Activated T-helper 1 cell treated with Interleukin-2 at 50 U/mL for 16 hours (primary cell): ENCODE measurements around the gene SMYD3.

Experiments used
- DNase-seq: peaks from one replicate; pipeline ENCODE4 v3.0.0-alpha.2; 2020; ENCODE audit warnings: low read depth

SMYD3 gene

DNA sequence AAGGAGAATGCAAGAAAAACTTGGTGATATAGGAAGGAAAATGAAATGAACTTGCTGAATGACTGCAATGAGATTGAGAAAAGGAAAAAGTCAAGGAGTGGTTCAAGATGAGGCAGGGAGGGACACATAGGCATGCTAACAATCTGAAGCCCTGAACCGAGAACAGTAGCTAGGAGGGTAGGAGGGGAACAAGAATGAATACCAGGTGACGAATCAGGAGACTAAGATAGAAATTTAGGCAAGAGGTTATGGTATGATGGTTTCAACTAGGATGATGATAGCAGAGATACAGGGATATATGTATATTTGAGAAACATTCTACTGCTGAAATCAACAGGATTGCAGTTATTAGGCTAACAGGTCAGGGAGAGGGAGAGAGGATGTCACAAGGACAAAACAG lies 44.1 kb downstream of the SMYD3 start:
- no peak for DNase-seq

DNA sequence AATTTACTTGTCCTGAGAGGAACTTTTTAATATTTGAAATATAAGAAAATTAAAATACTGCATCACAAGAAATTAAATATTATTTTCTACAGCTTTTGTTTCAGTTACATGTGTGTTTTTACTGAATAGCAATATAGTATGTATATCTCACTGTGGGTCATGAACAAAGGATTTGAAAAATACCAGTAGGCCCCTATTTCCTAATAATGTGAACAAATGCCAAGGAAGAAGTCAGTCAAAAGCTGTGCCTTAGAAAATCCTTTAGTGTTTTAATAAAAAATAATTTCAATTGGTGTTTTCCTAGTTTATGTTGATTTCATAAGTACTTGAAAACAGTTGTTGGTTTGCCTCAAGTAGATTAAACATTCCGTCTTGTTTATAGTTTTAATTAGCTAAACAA lies 46.7 kb downstream of the SMYD3 start:
- no peak for DNase-seq

DNA sequence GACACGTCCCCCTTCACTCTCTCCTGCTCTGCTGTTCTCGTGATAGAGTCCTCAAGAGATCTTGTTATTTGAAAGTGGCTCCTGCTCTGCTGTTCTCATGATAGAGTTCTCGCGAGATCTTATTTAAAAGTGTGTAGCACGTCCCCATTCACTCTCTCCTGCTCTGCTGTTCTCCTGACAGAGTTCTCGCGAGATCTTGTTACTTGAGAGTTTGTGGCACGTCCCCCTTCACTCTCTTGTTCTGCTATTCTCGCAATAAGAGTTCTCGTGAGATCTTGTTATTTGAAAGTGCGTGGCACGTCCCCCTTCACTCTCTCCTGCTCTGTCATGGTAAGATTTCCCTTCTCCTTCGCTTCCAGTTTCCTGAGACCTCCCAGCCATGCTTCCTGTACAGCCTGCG lies 47.9 kb downstream of the SMYD3 start:
- DNase-seq, result no peak

DNA sequence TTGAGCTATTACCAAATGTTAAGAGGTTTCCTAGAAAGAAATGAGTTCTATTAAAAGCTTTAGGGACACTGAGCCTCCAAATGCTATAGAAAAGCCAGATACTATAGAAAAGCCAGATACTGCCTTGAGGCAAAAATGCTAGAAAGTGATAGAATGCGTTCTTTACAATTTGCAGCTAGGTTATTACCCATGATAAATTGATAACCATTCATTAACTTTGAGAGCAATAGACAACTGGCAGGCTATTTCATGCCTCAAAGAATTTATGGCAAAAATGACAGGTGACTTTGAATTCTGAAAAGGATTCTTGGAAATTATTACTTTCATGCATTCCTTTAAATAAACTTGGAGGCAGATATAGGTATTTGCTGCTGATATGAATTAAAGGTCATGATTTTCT lies 51.6 kb downstream of the SMYD3 start:
- no peak for DNase-seq

DNA sequence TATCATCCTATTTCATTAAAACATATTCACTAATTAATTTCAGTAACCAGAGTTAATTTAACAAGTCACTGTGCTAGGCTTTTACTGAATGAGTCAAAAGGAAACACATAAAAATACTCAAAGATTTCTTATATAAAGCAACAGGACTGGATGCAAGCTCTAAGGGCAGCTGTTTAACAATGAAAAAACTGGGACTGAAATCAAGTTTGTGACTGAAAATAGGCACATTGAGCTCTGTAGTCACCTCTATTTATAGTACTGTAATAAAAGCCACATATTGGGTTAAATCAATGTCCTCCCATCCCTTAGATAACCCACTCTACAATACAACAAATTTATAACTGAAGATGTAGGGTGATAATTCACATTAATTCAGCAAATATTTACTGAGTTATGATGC lies 52.4 kb downstream of the SMYD3 start:
- no peak for DNase-seq

DNA sequence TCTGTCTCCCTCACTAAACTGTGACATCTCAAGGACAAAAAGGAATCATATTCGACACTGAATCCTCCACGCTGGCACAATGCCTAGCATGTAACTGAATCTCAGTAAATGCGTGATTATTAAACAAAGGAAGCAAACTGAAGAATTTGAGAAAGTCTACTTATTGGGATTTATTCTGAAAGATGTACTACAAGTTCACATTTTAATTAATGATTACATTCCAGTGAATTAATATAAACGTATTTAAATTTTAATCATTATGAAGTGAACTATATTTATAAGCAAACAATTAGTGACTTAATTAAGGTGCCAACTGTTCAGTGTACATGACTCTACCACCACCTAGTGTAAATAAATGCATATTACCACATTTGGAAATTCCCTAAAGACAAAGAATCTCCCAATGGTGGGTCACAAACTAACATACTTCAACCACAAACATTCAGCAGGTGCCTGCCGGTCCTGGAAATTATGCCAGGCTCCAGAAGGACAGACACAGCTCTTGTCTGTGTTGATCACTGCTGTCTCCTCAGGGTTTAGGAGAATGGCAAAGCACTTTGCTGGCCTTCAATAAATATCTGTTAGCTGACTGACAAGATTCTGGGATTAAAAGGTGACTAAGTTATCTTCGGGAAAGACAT lies 56.3 kb downstream of the SMYD3 start:
- DNase-seq, result no peak

DNA sequence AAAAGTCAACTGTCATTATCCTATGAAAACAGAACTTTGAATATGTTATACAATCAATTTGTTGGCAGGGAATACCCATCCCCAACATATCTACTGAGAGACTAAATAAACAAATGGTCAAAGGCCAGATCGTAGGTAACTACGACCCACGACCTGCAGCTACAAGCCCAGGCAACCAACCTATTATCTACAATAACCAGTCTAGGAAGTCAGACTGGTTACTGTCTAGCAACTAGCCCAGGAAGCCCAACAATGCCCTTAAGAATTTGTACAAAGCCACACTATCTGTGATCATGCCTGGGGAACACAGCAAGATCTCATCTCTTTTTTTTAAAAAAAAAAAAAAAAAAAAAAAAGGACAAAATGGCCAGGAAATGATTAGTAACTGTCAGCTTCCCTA lies 58.7 kb downstream of the SMYD3 start:
- no peak for DNase-seq

DNA sequence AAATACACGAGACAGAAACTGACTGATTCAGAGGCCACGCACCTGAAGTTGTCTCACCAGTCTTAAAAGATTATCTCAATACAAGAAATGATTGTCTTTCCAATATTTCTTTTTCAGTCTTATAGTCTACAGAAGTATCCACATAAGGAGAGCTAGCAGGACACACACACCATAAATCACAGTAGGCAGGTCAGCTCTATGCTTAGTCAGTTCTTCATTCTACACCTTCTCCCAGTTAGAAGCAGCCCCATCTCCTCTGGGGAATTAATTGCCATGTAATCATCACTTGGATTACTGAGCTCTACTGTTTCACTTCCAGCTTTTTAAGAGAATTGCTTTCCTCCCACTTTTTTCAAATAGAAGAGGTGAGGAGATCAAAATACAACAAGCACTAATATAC lies 59.6 kb downstream of the SMYD3 start:
- no peak for DNase-seq

DNA sequence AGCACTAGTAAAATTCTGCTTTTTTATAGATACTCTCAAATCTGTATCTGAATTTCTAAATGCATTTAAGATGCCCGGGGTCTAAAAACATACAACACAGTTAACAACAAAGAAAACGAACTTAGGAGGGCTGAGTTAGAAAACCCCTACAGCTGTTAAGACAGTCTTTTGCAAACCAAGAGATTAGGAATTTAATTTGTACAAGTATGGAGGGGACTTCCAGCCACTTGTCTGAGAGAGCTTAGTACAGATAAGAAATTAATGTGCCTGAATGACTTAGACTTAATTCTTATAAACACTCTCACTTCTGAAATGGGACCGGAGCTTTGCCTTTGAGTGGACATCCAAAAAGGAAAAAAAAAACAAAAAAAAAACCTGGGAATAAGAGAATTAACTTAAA lies 61.6 kb downstream of the SMYD3 start:
- no peak for DNase-seq

DNA sequence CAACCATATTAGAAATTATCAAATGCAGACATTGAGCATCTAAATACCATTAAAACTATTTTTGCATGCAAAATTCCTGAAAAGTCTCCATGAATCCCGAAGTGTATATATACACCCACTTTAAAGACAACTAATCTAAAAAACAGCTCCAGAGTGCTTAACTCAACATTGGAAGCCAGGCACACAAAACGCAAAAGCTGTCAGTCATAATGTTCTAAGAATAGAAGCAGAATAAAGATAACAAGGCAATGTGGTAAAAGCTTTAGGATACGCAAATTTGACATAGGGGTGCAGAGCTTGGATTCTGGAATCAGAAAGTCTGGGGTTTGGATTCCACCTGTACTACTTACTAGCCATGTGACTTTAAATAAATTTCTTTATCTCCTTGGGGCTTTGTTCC lies 62.5 kb downstream of the SMYD3 start:
- DNase-seq, result no peak

DNA sequence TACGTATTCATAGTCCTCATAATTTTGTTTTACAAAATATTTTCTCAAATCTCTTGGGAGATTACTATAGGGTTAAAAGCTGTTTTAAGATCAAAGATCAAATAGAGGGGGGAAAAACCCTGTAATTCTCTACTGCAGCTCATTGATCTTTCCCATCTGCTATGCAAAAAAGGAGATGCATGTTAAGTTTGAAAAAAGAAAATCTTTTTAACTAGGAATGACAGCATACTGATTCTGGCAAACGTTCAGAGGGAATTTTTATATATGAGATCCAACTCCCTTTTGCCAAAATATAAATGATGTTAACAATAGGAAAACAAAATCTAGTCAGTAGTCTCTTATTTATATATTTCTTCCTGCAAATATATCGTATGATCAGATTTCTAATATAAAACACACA lies 69.1 kb downstream of the SMYD3 start:
- no peak for DNase-seq

DNA sequence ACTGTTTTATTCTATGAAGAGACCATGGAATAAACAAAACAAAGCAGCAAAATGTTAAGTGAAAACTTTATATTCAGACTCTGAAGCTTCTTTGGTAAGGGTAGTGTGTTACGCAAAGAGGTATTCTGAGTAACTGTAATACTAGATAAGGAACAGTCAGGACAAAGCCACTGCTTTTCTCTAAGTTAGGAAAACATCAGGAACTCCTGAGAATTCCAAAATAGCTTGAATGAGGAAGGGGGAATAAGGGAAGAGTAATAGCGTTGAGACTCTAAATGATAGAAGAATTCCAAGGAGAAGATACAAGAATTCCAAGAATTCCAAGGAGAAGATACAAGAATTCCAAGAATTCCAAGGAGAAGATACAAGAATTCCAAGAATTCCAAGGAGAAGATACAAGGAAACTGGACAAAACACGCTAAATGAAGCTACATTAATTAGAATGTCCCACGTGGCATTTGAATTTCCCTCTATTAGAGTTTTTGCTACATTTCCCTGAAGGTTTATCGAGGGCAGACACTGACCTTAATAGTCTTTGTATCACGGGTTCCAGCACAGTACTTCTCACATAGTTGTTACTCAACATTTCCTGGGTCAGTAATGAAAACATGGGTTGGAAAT lies 71.5 kb downstream of the SMYD3 start:
- DNase-seq, result no peak

DNA sequence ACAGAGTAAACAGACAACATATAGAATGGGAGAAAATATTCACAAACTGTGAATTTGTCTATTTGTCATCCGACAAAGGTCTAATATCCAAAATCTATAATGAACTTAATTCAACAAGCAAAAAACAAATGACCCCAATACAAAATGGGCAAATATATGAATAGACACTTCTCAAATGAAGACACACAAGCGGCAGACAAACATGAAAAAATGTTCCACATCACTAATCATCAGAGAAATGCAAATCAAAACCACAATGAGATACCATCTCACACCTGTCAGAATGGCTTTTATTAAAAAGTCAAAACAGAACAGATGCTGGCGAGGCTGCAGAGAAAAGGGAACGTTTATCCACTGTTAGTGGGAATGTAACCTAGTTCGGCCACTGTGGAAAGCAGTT lies 72.7 kb downstream of the SMYD3 start:
- DNase-seq, result no peak

DNA sequence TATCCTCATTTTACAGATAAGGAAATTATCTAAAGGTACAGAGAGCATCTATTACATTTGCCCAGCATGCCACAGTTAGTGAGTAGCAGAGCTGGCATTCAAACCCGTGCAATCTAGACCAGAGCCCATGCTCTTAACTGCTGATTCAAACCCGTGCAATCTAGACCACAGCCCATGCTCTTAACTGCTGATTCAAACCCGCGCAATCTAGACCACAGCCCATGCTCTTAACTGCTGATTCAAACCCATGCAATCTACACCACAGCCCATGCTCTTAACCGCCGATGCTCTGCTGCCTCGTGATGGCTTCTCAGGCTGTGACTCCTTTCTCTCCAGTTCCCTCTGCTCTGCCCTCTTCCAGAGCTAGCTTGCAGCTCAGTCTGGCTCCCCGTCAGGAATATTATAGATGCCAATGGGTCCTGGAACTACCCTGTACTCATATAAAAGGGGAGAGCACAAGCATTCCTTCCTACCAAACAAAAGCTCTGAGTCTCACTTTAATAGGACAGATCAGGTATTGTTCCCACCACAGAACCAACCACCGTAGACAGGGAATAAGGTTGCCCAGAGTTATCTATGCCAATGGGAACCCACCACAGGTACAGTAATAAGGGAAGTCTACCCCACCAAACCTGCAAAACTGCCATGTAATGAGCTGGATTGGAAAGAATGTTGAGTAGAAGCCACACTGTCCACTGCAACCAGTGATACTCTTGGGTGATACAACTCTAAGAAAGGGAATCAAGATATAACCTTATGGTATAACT lies 78.4 kb downstream of the SMYD3 start:
- no peak for DNase-seq

DNA sequence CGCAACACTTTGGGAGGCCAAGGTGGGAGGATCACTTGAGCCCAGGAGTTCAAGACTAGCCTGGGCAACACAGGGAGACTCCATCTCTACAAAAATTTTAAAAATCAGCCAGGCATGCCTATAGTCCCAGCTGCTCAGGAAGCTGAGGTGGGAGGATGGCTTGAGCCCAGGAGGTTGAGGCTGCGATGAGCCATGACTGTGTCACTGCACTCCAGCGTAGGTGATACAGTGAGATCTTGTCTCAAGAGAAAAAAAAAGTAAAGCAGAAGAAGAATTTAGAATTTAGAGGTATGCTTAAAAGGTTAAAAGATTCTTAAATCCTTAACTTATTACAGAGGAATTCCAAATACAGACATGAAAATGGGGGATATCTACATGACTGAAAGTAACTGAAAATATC lies 79.5 kb downstream of the SMYD3 start:
- no peak for DNase-seq

DNA sequence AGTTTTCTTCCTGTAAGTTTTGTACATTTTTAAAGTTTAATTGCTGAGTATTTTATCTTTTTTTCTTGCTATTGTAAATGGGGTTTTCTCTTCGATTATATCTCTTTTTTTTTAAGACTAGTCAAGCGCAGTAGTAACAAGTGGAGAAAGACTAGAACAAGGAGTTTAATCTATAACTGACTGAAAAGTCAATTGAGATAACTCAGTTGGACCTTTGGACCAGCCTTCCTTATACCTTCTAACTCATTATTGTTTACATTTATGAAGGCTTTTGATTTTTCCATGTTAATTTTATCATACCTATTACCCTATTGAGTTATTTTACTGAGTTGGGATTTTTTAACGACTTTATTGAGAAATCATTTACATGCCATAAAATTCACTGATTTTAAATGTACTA lies 81.2 kb downstream of the SMYD3 start:
- no peak for DNase-seq

DNA sequence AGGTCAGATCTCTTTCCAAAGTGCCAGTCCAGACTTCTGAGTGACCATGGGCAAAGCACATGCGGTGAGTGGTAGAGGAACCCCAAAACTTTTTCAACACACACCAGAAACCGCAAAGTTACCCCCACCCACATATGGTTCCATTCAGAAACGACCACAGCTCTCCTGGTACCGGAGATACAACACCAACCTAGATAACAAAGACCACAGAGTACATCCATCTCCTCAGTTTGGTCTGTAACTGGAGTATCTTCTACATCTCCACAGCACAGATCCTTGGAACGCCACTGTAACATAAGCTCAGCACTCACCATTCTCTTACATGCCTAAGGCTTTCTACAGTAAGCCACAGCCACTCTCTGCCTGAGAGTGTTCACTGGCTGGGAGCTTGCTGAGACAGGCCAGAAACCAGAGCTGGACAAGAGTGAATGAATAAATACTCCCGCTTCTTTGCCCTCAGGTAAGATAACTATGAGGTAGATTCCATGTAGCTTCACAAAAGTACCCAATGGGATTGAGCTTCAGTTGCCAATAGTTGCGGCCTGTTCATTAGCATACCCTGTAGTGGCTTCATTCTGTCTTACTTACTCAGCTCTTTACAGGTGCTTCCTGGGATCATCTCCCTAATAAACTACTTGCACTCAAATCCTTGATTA lies 81.8 kb downstream of the SMYD3 start:
- no peak for DNase-seq

DNA sequence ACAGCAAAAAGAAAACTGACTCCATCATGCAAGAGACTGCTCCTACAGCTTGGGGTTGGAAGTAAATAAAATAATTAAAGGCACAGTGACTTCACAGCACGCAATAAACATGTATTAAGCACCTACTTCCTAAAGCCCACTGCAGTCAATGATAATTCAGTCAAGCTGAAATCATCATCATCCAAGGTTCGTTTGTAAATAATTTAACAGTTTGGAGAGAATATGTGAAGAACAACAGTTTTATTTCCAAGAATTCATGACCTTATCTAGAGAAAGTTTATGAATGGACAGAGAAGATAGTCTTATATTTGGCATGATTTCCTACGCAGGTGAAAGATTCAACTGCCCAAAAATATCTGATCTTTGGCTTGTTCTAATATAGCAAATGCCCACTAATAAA lies 86.8 kb downstream of the SMYD3 start:
- no peak for DNase-seq

DNA sequence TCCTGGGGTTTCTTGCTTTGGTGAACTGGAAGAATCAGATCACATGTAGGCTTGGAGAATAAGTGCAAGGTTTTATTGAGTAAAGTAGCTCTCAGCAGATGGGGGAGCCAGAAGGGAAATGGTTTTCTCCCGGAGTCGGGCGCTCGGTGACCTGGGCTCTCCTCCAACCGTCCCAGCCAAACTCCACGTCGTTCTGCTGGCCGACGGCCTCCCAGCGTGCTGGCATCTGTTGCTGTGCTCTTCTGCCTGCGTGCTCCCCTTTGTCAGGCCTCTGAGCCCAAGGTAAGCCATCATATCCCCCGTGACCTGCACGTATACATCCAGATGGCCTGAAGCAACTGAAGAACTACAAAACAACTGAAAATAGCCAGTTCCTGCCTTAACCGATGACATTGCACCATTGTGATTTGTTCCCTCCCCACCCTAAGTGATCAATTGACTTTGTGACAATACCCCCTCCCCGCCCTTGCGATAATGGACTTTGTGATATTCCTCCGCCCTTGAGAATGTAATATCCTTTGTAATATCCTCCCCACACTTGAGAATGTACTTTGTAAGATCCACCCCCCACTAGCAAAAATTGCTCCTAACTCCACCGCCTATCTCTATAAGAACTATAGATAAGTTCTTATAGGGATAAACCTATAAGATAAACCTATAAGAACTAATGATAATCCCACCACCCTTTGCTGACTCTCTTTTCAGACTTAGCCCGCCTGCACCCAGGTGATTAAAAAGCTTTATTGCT lies 88.3 kb downstream of the SMYD3 start:
- DNase-seq, result no peak

DNA sequence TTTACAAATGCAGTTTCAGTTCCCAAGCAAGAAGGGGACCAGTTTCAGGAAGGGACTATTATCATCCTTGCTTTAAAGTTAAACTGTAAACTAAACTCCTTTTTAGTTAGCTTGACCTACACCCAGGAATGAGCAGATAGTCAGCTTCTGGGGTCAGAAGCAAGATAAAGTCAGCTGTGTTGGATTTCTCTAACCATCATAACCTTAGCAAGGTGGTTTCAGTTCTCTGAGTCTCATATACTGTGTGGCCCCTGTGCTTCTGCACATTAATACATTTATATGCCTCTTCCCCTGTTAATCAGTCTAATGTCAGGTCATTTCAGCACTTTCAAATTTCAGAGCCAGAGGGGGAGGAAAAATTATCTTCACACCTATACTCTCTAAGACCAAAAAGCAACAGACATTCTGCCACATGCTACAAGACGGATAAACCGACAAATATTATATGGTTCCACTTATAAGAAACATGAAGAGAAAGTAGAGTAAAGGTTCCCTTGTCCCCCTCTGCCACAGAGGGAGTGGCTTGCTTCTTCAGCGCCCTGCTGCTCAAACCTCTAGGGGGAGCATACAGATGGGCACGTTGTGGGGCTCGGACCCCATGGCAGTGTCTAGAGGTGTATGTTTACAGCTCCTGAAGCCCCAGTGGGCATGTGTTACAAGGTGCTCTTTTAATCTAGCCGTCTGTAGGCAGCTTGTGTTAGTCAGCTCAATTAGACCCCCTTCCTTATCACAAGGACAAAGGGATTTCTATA lies 89.1 kb downstream of the SMYD3 start:
- DNase-seq, result no peak

DNA sequence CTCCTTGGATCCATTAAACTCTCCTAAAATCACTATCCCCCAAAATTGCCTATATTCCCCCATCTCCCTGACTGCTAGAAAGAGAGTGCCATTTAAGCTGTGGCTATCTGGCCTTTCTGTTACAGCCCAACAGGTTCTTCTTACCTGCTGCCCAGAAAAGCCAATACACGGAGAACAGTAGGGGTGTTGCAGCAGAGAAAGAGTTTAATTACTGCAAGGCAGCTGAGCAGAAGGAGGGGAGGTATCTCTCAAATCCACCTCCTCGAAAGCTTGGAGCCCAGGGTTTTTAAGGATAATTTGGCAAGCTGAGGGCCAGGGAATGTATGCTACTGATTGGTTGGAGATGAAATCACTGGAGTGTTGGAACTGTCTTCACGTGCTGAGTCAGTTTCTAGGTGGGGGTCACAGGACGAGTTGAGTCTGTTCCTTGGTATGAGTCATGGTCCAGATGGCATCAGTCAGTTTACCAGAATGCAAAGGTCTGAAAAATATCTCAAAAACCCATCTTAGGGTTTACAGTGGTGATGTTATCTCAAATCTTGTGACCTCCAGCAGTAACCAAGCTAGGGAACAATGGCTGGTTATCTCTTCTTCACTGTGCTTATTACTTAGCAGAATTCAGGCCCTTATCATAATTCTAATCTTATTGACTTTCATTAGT lies 89.8 kb downstream of the SMYD3 start:
- no peak for DNase-seq
